UCSD-AML1 (cell line): ENCODE data around the gene CEP112.
"Not testable (repeated sequence)": the region's sequence is repeated elsewhere in the genome, so short reads cannot be mapped to it uniquely, and the experiment has no call there.

ENCODE experiments used
- DNase-seq: peaks from one replicate; lab custom pipeline; 2025; ENCODE audit not compliant: unreplicated experiment; lab: John Stamatoyannopoulos, UW

The CEP112 gene

DNA sequence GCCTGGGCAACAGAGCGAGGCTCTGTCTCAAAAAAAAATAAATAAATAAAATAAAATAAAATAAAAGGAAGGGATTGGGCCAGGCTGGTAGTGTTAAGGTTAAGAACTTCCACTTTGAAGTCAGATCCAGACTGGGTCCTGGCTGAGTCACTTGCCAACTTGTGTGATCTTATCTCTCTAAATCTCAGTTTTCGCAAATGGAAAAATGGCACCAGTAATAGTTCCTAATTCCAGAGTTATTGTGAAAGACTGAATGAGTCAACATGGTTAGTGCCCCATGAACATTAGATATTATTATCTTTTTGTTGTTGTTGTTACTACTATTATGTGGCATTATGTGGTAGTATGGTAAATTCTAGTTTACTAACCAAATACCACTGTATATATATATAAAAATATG is 442.5 kb downstream of the CEP112 start:
- no peak for DNase-seq

DNA sequence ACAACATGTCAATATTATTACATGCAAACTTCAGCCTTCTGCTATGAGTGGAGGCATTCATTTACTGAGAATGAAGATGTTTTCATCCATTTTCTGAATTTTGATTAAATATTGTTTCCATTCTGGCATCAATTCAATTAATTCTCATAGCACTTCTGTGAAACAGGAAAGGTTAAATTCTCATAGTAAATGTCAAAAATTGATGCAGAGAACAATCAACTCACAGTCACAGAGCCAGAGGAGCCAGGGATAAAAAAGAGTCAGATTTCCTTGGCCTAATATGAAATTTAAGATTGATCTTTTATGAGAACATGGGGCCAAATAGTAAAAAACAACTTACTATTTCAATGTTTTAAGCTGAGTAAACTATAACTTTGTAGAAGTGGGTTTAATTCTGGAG is 446.7 kb downstream of the CEP112 start:
- DNase-seq, result no peak

DNA sequence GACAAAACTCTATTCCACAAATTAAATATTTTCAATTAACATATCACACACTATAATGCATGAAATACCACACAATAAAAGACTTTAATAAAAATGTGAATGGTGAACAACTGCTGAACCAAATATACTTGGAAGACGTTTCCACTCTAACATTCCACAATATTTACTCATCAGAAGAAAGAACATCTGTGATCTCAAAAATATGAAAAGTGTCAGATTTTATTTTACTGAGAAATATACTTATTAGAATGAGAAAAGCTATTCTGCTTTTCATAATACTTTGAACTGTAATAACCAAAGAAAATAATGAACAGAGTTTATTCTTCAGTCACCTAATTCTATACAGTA is 448.7 kb downstream of the CEP112 start:
- no peak for DNase-seq

DNA sequence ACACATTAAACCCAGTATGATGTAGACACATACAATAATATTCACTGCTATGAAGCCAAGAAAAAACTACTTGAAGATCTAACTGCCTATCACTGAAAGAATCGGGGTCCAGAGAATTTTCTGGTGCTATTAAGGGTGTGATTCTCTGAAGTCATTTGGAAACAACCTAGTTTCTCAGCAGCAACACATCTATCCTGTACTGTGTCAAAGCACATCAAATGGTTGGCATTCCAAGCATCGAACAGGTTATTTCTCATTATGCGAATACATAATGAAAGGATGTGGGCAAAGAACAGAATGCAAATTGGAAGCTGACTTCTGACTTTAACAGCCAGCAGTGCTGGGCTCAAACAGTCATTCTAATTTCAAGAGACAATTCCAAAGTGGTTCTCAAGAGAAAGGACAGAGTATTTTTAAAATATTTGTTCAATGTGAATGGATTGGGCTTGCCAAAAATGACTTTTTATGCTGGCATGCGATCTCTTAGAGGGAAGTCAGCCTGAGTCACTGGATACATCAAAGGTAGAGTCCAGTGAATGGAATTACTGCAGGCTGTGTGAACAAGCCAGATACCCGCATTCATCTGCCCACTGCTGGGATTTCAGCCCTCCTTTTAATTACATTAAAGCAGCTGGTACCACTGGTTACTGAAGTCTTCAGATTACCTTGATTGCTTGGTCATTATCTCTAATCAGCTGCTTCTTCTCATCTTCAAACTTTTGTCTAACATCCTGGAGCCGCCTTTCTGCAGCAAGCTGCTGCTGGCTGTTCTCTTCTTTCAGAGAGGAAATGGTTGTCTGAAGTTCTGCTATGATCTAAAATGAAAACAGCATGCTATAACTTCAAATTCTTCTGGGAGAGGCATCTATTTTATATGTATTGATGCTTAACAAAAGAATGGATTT is 449.3 kb downstream of the CEP112 start:
- no peak for DNase-seq

DNA sequence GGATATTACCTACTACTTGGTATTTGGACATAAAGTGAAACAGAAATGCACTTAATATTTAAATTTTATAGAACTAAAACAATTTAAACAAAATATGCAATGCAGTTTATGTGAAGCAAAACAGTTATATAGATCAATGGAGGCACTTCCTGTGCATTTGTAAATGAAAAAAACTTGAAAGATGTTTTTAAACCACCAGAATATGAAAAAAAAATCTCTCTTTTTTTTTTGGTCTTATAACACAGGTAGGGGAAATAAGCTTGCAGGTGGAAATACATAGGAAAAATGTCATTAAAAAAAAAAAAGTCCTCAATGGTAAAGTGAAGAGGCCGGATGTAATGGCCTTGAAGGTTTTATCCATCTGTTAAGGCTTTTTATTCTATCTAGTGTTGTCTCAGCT is 450.2 kb downstream of the CEP112 start:
- no peak for DNase-seq

DNA sequence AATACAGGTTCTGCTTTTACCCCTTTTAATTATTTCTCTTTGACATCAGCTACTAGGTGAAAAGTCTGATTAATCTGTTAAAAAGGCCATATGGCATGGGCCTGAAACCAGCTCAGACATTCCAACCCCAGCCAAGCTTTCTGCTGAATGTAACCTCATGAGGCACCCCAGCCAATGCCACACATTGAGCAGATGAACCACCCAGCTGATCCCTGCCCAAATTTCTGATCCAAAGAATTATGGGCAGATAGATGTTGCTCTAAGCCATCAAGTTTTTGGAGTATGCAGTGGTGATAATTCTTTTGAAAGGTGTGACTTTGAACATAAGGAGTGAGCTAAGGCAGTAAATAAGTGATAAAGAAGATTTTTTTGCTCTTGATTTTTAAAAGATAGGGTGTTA is 452.9 kb downstream of the CEP112 start:
- DNase-seq, result no peak

DNA sequence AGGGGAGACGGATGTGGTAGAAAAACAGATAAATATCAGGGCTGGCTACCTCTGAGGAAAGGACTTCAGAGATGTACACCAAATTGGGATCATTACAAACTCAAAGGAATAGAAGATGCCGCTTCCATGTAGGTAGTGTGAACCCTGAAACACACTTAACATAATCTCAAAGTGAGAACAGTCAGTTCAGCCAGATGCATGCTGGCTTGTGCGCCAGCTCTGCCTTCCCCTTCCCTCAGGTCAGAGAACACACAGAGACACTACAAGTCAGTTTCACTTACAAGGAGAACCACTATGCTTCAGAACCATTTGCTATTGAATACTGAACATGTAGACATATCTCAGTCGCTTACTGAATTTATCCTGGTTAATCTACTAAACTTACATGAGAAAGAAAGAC is 454.5 kb downstream of the CEP112 start:
- DNase-seq, result no peak

DNA sequence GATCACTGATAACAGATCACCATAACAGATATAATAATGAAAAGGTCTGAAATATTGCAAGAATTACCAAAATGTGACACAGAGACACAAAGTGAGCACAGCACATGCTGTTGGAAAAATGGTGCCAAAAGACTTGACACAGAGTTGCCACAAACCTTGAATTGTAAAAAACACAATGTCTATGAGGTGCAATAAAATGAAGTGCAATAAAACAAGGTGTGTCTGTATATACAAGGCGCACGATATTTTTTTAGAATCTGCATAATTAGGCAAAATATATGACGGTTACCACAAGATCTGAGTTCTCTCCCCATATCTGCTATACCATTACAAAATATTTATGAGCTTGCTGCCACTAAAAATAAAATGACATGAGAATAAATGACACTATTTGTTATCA is 458.6 kb downstream of the CEP112 start:
- no peak for DNase-seq

DNA sequence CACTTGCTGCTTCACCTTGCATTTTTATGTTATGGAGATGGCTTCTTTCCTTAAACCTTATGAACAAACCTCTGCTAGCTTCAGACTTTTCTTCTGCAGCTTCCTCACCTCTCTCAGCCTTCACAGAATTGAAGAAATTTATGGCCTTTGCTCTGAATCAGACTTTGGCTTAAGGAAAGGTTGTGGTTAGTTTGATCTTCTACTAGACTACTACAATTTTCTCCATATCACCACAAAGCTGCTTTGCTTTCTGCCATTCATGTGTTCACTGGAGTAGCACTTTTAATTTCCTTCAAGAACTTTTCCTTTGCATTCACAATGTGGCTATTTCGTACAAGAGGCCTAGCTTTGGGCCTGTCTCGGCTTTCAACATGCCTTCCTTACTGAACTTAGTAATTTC is 459.3 kb downstream of the CEP112 start:
- DNase-seq, result not testable (repeated sequence)

DNA sequence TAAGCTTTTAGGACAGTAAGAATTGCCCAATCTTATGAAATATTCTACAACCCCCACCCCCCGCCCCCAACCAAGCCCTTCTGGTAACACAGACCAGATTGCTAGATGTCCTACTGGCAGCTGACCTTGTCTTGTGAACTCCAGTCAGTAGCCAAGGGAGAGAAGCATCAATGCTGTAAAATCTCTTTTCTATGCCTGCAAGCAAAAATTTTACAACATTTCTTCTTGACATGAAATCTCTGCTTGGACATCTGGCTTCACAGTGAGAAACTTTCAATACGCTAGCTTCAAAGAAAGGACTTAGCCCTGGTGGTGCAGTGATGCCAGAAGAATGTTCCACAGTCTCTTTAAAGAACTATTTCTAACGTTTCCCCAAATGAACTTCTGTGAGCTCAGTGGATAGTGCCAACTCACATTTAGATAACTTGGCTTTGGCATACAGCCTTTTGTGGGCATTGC is 461.2 kb downstream of the CEP112 start:
- no peak for DNase-seq

DNA sequence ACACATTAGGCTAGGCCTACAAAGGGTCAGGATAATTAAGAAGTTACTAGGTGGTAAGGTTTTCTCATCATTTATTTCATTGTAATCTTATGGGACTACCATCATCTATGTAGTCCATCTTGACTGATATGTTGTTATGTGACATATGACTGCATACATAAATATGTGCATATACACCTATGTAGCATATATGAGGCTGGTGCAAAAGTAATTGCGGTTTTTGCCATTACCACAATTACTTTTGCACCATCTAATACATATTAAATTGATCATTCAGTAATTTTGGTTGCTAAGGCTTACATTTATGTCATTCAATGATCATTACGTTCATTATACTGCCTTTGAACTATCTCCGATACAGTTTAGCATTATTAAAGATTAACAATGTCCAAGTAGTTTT is 462.7 kb downstream of the CEP112 start:
- no peak for DNase-seq

DNA sequence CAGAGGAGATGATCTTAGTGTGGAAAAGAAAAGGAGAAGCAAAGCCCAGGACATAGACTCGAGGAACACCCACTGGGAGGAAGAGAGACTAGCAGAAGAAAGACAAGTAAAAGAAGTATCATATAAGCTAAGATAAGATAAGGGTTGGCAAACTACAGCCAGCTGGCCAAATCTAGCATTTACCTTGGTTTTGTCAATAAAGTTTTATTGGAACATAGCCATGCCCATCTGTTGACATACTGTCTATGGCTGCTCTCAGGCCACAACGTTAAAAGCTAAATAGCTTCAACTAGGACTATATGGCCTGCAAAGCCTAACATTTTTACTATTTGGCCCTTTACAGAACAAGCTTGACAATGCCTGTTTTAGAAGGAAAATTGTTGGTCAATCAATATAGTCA is 464.1 kb downstream of the CEP112 start:
- DNase-seq, result no peak

DNA sequence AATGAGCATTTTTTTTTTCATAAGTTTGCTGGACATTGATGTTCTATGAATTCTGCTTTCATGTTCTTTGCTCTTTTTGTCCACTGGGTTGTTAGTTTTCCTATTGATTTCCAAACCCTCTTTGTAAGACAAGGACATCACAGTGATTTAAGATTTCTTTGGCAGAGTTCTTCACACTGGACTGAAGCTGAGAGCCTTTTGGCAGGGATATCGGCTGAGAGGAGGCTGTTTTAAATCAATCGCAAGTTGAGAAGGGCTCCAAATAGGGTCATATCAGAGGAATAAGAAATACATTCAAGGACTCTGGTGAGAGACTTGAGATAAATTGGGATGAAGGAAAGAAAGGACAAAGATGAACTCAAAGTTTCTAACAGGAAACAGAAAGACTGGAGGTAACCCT is 464.7 kb downstream of the CEP112 start:
- no peak for DNase-seq

DNA sequence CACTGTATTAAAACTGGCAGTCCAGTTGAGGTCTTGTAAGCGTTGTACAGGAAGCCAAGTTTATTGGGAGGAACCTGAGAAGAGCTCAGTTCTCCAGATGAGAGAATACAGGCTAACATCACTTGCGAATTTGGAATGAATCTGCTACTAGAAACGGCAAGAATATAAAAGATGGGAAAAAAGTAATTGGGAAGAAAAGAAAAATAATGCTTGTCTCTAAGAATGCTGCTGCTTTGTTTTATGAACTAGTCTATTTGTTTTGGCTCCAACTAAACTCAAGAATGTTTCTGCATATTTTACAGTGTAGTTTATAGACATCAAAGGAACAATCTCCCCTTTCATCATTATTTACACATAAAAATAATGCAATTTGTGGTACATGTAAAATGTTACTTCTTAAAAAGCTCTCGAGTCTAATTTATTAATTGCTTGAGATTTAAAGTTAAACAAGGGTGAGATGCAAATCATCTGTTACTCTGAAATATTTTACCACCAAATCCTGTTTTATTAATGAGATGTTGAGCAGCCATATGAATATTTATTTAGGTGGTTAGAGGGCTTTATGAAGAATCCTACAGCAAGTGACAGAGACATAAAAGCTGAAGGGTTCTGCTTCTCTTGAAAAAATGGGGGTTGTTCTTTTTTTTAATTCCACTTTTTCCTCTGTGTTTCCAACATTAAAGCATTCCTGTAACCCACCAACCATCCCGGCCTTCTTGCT is 468.3 kb downstream of the CEP112 start:
- no peak for DNase-seq

DNA sequence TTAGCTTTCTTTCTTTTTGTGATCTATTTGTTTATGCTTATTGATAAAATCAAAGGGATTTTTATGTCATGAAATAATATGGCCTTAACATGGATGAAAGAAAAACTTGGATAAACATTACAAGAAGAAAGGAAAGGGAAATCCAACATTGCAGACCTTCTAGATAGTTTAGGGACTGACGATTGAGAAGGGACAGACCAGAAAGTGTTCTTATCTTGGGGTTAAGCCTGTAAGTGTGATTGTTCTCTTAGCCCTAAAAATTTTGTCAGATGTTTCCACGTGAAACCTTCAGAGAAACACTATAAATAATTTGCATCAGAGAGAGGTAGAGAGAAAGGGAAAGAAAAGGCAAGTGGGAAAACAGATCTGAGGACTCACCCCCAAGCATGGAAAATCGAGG is 473.3 kb downstream of the CEP112 start:
- no peak for DNase-seq

DNA sequence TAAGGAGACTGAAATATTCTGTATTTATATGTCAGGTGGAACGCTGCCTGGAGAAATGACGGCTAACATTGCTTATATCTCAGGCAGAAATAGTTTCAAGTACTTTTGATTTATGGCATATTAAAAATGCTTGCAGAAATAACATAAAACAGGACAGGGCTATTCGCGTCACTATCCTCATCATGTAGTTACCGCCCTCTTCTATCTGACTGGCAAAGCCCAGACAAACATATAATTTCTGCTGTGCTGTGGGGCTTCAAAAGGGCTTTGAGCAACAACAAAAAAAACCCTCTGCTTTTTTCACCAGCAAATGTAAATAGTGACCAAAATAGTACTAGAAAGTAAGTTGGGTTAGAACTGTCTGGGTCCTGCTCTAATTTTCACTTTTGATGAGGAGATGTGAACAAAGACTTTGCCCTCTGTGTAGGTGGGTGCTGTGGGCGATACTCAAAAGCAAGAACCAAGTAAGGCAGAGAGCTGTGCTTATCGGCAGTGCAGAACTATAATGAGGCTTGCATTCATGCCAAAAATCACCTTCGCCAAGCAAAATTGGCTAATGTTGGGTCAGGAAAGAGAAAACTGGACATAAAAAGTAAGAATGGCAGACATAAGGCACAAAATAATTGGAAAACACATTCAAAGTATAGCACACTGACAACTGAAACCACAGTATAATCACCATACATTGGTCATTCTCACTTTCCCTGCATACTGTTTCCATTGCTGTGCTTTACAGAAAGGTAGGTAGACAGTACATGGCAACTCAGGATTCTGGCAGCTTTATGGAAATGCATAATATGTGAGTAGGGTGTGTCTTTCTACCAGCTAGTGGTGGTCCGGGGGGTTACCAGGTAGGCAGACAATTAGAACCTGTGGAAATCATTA is 479.3 kb downstream of the CEP112 start:
- no peak for DNase-seq

DNA sequence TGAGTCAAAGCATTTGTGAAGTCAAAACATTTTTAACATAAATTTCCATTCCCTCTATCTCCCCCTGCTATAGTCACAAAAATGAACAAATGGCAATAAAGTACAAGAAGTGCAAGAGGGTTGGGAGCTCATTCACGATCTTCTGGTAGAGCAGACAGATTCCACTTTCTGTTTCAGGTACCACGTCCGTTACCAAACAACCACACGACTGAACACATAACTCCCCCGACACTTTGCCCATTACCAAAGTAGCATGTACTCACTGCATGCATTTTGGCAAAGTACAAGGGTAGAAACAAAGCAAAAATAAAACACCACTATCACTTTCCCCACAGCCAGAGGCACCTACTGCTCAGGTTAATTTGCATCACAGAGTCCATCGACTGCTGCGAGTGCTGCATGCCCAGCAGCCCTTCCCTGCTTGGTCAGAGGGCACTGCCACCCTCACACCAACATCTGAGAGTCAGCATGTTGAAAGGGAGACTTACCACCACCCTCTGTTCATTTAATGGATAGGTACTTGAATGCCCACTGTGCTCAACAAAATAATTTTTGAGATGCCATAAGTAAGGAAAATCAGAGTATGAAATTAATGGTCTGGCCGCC is 480.2 kb downstream of the CEP112 start:
- no peak for DNase-seq

DNA sequence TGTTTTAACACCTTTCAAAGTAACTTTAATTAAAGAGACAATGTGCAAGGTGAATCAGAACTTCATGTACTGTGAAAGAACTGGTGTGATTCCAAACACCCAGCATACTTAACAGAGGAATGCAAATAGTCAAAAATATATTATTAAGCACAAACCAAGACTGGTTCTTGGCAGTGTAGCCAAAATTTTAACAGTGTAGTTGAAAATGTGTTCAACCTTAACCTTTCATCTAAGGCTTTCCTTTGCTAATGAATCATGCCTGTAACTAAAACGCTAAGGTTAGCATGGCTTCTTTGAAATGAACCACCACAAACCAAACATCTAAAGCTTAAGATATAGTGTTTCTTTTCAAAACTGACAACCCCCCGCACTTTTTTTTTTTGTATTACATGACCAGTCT is 484.2 kb downstream of the CEP112 start:
- no peak for DNase-seq

DNA sequence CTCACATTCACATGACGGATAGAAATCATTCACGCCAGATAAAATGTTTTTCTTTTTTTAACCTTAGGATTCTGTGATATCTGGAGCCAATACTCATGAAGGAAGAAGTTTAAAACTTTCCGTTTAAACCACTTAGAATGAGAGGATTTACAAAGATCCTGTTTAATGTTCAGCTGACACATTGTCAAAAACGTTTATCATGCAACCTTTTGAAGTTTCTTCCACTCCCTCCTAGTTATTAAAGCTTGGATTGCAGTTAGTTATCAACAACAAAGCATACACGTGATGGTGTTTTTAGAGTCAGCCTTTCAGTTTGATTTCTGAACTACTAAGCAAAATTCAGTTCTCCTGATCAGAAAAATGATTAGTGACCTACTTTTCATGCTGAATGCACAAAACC is 487.2 kb downstream of the CEP112 start:
- no peak for DNase-seq

DNA sequence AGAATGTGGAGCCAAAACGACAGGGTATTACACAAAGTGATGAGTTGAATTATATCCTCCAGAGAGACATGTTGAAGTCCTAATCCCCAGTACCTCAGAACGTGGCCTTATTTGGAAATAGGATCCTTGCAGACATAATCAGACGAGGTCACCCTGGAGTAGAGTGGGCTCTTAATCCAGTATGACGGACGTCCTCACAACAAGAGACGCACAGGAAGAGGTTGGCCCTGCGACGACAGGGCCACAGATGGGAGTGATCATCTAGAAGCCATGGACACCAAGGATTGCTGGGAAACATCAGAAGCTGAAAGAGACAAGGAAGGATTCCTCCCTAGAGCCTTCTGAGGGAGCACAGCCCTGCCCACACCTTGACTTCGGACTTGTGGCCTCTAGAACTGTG is 488.0 kb downstream of the CEP112 start:
- DNase-seq, result no peak

DNA sequence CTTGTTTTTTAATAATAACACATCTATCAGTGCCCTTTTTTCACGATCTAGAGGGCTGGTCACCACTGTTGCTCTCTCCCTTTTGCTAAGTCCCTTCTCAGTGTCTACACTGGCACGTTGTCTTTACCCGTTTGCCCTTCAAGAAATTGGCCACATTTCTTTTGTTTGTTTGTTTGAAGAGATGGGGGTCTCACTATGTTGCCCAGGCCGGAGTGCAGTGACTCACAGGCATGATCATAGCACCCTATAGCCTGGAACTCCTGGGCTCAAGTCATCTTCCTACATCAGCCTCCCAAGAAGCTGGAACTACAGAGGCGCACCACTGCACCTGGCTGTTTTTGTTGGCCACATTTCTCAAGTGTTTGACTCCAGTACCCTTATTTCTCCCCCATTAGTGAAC is 492.5 kb downstream of the CEP112 start:
- DNase-seq, result no peak
